HG02870 (cell line): Measurements from ENCODE around the gene ABCB1.
A peak's percentile ranks its signal among the peaks of the same experiment; 100 is the strongest.

ENCODE experiments used
- ATAC-seq: cut with Tn5 transposase; IDR thresholded peaks from one replicate; pipeline ENCODE4 v1.9.1; 2021; ENCODE audit warnings: mild to moderate bottlenecking, moderate library complexity; ENCODE audit not compliant: unreplicated experiment

The ABCB1 gene

DNA sequence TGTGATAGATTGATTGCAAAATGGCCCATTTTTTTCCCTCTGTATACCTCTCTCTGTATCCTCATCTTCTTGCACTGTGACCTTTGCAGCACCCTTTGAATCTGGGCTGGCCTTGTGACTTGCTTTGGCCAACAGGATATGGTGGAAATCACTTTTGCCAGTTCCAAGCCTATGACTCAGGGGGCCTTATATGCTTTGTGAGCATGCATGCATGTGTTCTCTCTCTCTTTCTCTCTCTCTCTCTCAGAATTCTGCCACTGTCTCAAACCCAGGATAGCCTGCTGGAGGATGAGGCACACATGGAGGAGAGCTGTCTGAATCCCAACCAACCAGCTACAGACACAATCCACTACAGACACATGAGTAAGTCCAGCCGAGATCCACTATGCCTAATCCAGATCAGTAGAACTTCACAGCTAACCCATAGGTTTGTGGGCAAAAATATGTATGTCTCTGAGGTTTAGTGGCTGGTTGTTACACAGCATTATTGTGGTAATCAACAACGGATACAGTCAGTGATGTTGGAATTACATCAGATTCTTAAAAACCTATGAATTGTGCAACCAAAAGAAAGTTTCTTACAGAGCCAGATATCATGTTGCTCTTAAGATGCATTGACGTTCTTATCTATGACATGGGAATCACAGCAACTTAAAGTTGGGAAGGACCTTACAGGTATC, 83.4 kb downstream of the ABCB1 start:
- no peak for ATAC-seq

DNA sequence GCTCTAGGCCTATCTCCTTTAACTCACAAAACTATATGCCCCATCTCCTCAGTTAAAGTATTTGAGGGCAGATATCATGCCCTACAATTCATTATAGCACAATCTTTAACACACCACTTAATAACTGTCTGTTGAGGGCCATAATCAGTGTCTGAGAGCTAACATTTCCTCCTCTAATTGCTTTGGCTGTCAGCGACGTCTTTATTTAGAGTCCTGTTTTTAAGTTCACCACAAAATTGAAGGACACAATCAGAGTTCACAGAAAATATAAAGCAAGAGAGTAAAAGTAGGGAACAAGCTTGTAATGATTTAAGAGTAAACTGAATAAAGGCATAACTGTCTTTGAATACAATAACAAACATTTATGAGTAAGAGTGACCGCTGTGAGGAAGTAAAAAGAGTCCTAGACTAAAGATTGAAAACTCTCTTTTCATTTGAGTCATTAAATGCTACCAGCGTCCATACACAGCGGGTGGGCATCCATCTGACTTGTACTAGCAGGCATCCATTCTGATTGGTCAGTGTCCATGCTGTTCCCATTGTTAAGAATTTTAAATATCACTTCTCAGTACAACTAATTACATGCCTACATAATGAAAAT, 86.8 kb downstream of the ABCB1 start:
- ATAC-seq, result no peak

DNA sequence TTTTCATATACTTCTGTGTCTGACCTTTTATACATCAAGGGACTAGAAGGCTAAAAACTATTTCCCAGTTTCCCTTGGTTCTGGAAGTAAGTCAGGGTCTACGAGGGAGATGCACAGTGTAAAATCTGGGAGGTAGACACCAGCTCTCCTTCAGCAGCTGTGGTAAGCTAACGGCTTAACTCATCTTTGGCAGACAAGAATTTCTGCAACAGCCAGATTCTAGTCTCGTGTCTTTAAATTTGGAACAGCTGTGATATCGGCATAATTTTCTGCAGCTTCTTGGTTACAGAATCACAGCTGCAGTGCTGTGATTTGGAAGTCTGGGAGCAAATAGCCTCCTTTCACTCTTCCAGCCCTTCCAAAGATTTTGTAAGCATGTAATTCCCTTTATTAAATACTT, 87.8 kb downstream of the ABCB1 start:
- no peak for ATAC-seq

GRCh38 chr7:87511510-87511909, 89.2 kb downstream of the ABCB1 start:
- no peak for ATAC-seq

GRCh38 chr7:87510411-87510875, 90.2 kb downstream of the ABCB1 start:
- no peak for ATAC-seq

DNA sequence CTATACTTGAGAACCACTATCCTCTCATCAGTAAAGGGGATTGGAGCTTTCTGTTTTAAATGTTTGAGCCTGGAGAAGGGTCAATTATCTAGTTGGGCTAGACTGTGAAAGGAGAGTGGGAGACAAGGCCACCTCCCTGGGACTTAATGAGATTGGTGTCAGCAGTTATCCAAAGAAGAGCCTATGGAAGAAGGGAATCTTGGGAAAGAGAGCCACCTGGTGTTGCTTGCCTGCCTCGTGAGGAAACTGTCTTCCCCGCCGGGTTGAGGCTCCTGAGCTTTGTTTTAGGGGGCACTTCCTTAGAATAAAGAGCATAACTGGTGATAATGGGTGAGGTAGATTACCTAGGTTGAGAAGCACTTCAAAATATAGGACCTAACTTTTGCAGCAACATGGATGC, 93.2 kb downstream of the ABCB1 start:
- no peak for ATAC-seq

DNA sequence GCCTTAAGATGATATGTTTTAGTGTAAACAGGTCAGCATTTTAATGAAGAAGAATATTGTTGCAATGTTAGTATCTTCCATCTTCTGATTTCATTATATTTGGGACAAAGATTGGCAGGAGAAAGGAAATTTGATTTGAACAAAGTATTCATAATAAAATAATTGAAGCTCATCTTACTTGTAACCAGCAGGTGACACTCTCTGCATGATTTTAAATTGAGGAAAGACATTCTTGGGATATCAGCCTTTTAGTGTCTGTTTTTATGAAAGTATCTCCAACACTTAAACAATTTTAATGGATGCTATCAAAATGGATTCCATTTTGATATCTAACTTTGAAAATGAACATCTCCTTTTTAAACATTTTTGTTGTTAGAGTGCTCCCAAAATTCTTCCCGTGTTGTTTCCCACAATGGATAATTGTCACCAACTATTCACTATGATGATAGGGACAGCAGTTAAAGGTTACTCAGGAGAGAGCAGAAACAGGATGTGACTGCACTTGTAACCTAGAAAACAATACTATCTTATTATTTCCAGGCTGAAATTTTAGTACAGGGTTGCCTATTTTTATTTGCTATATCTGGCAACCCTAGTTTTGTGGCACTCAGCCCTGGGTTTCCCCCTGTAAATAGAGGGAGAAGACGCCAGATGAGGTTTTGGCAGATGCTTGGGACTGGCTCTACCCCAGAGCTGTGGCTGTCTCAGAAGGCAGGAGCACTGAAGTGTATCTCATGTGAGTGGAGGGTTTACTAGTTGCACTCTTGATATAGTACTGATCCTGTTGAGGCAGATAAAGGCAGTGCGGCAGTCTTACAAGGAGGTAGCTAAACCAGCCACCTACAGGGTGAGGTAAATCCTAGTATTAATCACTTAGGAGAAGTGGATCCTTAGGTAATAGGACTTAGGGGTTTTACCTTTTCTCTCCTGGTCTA, 94.2 kb downstream of the ABCB1 start:
- no peak for ATAC-seq

DNA sequence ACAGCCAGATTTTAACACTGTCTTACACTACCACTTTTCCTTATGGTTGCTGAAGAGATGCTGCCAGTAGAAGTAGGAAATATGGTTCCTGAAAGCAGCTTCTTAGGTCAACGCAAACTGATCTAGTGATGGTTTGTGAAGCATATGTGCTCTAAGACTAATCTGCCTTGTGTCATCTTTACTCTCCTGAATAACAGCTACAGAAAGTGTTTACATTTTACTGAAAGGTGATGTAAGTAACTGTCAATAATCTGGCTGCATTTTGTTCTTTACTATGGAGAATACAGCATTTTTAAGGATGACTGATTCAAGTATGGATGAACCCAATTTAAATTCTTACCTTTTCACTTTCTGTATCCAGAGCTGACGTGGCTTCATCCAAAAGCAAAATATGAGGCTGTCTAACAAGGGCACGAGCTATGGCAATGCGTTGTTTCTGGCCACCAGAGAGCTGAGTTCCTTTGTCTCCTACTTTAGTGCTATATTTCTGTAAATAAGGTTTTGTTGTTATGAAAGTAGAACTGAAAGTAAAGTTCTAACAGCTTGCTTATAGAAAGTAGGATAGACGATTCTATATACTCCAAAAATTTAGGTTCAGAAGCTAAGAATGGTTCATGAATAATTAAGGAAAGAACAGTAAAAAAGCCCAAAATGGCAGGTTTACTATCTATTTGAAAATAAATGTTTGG, 95.0 kb downstream of the ABCB1 start:
- no peak for ATAC-seq

DNA sequence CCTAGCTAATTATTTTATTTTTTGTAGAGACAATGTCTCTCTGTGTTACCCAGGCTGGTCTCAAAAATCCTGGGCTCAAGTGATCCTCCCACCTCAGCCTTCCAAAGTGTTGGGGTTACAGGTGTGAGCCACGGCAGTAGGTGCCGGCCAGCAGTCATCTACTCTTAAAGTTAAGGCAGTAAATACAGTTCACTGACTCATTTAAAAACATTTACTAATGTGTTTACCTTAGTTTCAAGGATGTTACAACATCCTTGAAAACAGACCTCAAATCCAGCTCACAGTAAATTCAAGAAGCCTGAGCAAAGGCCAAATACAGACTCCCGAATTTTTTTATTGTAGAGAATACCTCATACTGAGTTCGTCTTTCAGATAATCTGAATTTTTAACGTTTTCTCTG, 95.6 kb downstream of the ABCB1 start:
- no peak for ATAC-seq

DNA sequence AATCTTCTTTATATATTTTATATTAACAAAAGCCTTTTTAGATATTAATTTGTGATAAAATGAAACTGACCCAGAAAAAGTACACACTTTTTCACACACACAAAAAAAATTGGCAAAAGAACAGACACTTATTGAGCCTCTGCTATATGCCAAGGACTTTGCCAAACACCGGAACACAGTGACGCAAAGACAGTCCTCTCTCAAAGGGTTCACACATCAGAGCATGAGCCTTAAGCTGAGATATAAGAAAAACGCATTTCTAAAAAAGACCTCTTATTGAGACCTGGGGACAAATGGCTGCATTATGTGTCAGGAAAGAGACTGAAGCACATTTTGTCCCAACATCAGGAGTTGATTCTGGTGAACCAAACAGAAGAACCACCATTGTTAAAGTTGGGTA, 101.2 kb downstream of the ABCB1 start:
- no peak for ATAC-seq

DNA sequence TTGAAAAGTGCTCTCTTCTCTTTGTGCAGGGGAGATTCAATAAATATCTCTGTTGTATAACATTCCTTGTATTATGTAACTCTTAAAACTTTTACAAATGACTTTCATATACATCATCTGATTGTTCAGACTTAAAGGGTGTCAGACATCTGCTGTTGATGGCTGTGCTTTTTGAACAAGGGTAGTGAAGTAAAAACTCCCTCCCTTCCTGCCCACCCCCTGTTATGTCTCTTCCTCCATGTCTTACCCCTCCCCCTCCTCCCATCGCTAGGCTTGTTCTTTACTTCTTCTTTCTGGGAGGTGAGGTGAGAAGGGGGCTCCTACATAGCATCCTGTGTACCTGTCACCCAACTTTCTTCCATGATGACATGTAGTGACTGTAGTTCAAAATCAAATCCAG, 101.8 kb downstream of the ABCB1 start:
- no peak for ATAC-seq

DNA sequence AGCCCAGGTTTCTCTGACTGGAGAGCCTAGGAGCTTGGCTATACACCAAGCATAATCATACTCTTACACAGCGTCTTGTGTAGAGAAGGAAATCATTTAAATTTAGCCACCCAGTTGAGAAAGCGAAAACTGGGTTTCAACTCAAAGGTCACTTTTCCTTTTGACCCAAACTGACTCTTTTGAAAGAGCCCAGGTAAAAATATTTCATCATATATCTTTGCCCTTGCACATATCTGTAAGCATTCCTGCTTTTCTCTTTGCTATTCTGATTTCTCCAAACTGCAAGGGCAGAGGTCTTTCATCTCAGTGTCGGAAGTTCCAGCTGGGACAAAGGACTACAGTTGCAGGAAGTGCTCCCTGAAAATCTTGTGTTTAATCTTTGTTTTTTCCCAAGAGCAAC, 103.2 kb downstream of the ABCB1 start:
- no peak for ATAC-seq

GRCh38 chr7:87495366-87495765, 105.3 kb downstream of the ABCB1 start:
- ATAC-seq, result no peak

DNA sequence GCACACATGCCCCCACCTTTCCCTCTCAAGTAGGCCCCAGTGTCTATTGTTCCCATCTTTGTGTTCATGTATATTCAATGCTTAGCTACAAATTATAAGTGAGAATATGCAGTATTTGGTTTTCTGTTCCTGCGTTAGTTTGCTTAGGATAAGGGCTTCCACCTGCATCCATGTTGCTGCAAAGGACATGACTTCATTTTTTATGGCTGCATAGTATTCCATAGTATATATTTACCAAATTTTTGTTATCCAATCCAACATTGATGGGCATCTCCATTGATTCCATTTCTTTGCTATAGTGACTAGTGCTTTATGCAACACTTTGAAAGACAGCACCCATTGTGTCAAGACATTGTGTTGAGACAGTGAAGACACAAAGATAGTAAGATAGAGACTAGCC, 106.2 kb downstream of the ABCB1 start:
- ATAC-seq, result no peak

DNA sequence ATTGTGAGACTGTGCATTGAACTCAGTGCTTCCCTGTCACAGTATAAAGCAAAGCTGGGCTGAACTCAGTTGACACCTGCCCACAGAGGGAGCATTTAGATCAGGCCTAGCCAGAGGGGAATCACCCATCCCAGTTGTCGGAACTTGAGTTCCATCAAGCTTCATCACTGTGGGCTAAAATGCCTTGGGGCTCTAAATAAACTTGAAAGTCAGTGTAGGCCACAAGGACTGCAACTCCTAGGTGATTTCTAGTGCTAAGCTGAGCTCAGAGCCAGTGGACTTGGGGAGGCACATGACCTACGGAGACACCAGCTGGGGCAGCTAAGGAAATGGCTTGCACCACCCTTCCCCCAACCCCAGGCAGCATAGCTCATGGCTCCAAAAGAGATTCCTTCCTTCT, 117.6 kb downstream of the ABCB1 start:
- ATAC-seq, result no peak

GRCh38 chr7:87482115-87482514, 118.6 kb downstream of the ABCB1 start:
- ATAC-seq, result no peak

- ATAC-seq, result no peak
Measured at GRCh38 chr7:87480386-87480785, 120.3 kb downstream of the ABCB1 start.

DNA sequence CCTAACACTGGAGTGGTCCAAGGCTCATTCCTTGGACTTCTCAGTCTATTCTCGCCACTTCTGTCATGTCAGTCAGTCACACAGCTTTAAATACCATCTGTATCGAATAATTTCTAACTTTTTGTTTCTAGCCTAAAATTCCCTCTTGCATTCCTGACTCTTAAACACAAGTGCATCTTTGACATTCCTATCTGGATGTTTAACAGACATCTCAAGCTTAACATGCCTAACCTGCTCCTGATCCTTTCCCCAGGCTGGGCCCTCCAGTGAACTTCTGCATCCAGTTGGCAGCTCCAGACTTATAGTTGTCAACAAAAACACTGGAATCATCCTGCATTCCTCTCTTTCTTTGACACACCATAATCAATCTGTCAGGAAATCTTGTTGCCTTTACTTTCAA, 120.7 kb downstream of the ABCB1 start:
- no peak for ATAC-seq

GRCh38 chr7:87476179-87476557, 124.5 kb downstream of the ABCB1 start:
- ATAC-seq, result no peak

GRCh38 chr7:87475359-87476178, 125.1 kb downstream of the ABCB1 start, which contains the start of gene ABCB4:
ABCB4 (minus strand) TSS chr7:87475680; CDS start chr7:87475465, 215 bp downstream.
- ATAC-seq, result peak; percentile 14
